Fibroblast of pulmonary artery (primary cell): Measurements from ENCODE around the gene DHRS1.

Source experiments
- DNase-seq: peaks from one replicate; pipeline ENCODE4 v3.0.0-alpha.2; 2010; ENCODE audit warnings: low read depth
- H3K4me3 ChIP-seq: replicated peaks from 2 replicates; pipeline ENCODE4 v1.5.1; 2011; ENCODE audit warnings: low read depth, mild to moderate bottlenecking, control low read depth, low read length, moderate library complexity
- CTCF ChIP-seq: IDR thresholded peaks from 2 replicates; pipeline ENCODE4 v1.5.1; 2011; ENCODE audit warnings: mild to moderate bottlenecking, control low read depth, low read length, inconsistent platforms; ENCODE audit errors: missing control alignments

Gene DHRS1

DNA sequence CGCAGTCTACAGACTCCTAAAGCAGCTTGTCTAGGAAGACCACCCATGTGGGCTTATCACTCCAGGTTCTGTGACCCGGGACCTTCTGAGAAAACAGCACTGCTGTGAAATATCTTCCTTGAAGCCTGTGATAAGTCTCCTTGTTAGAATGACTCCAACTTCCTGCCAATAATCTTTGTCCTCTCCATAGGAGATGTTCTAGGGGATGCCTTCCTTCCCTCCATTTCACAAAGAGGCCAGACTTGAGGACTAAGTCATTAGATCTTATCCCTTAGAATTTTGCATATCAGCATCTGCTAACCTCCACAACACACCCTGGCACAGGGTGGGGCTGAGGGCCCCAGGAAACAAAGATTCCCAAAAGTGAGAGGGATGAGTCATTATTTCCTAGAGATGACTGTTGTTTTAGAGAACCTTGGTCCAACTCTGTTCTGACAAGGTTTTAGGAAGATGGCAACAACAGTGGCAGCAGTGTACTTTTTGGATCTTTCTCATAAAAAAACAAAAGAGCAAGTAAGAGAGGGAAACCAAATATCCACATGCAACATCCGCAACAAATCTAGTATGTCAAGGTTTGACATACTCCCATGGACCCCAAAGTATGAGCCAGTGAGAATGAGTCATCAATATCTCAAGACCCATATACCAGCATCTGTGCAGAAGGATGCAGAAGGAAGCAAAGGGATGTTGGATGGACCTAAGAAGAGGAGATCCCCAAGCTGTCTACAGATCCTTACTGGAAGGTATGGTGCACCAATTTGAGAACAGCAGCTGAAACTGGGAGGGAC is 17.8 kb upstream of the DHRS1 start:
- TF ChIP-seq CTCF: no peak
- H3K4me3 ChIP-seq: no peak overlapping the region
- DNase-seq: no peak

DNA sequence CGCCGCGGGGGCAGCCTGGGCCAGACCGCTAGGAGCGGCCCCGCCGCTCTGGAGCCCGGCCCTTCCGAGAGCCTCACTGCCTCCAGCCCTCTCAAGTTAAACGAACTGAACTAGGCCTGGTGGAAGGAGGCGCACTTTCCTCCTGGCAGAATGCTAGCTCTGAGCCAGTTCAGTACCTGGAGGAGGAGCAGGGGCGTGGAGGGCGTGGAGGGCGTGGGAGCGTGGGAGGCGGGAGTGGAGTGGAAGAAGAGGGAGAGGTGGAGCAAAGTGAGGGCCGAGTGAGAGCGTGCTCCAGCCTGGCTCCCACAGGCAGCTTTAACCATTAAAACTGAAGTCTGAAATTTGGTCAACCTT is 17.0 kb upstream of the DHRS1 start:
- TF ChIP-seq CTCF: no peak
- no peak for DNase-seq
- H3K4me3 ChIP-seq: no peak overlapping the region

DNA sequence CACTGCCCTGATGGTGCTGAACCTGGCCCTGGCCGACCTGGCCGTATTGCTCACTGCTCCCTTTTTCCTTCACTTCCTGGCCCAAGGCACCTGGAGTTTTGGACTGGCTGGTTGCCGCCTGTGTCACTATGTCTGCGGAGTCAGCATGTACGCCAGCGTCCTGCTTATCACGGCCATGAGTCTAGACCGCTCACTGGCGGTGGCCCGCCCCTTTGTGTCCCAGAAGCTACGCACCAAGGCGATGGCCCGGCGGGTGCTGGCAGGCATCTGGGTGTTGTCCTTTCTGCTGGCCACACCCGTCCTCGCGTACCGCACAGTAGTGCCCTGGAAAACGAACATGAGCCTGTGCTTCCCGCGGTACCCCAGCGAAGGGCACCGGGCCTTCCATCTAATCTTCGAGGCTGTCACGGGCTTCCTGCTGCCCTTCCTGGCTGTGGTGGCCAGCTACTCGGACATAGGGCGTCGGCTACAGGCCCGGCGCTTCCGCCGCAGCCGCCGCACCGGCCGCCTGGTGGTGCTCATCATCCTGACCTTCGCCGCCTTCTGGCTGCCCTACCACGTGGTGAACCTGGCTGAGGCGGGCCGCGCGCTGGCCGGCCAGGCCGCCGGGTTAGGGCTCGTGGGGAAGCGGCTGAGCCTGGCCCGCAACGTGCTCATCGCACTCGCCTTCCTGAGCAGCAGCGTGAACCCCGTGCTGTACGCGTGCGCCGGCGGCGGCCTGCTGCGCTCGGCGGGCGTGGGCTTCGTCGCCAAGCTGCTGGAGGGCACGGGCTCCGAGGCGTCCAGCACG is 16.4 kb upstream of the DHRS1 start:
- no peak overlapping the region for H3K4me3 ChIP-seq
- DNase-seq: no peak
- no peak for TF ChIP-seq CTCF

DNA sequence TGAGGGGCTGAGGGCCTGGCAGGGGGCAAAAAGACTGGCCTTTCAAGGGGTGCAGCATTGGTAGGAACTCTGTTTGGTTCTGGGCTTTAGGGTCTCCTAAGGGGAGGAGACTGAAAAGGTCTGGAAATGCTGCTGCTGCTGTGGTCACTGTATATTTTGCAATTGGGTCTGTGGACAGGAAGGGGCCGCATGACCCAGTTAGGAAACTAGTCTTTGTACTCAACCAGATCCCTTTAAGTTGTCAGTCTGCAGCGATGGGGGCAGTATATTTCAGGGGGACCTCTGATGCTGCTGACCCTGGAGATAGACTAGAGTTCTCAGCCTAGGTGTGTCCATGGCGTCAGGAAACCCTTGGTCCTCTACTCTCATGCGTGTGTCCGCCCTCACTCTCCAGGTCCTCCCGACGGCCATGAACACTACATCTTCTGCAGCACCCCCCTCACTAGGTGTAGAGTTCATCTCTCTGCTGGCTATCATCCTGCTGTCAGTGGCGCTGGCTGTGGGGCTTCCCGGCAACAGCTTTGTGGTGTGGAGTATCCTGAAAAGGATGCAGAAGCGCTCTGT is 15.7 kb upstream of the DHRS1 start:
- H3K4me3 ChIP-seq: no peak overlapping the region
- DNase-seq: no peak
- TF ChIP-seq CTCF: no peak

GRCh38 chr14:24314377-24315193 is 15.0 kb upstream of the DHRS1 start:
- H3K4me3 ChIP-seq: no peak overlapping the region
- TF ChIP-seq CTCF: no peak
- DNase-seq: no peak

DNA sequence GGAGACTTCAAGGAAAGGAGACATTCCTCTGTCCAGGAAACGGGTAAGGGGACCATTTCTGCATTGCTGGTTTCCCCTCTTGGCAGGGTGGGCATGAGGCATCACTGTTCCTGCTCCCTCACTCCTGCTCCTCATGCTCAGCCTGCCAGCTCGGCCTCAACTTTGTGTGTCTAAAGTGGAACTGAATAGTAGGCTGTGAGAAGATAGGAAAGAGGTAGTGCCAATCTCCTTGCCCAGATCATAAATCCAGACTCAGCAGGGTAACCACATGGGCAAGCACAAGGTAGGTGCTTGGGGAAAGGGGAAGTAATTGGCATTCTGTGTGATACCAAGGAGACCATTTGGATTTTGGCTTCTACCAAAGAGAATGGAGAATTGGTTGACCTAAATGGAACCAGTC is 14.3 kb upstream of the DHRS1 start:
- H3K4me3 ChIP-seq: no peak overlapping the region

More for the DNA sequence above, 14.3 kb upstream of the DHRS1 start:
- TF ChIP-seq CTCF: no peak
- no peak for DNase-seq
